WTC11 (cell line): ENCODE measurements around the gene OAF.
A peak's percentile ranks its signal among the peaks of the same experiment; 100 is the strongest.

Experiments
- ATF1 ChIP-seq: sonication (generic); formaldehyde crosslinking; IDR thresholded peaks from 2 replicates; pipeline ENCODE4 v1.8.1; 2023; ENCODE audit warnings: mild to moderate bottlenecking, moderate library complexity, missing genetic modification reagents
- CREM ChIP-seq: sonication (generic); formaldehyde crosslinking; IDR thresholded peaks from 2 replicates; pipeline ENCODE4 v1.8.1; 2022; ENCODE audit warnings: mild to moderate bottlenecking, missing genetic modification reagents, moderate library complexity
- ESRRA ChIP-seq: sonication (generic); formaldehyde crosslinking; IDR thresholded peaks from 2 replicates; pipeline ENCODE4 v1.8.1; 2022; ENCODE audit warnings: mild to moderate bottlenecking, missing genetic modification reagents, borderline replicate concordance
- NR2C2 ChIP-seq: sonication (generic); formaldehyde crosslinking; IDR thresholded peaks from 2 replicates; pipeline ENCODE4 v1.8.0; 2022; ENCODE audit warnings: mild to moderate bottlenecking, missing genetic modification reagents
- ZBTB21 ChIP-seq: sonication (generic); formaldehyde crosslinking; IDR thresholded peaks from 2 replicates; pipeline ENCODE4 v1.8.1; 2023; ENCODE audit warnings: mild to moderate bottlenecking, missing genetic modification reagents, borderline replicate concordance
- ZNF263 ChIP-seq: sonication (generic); formaldehyde crosslinking; IDR thresholded peaks from 2 replicates; pipeline ENCODE4 v1.8.1; 2022; ENCODE audit warnings: low read depth, mild to moderate bottlenecking, moderate library complexity, missing genetic modification reagents
- TF ChIP-seq, protein P1 (sequence below): sonication (generic); formaldehyde crosslinking; IDR thresholded peaks from 2 replicates; pipeline ENCODE4 v1.8.1; 2023; ENCODE audit warnings: mild to moderate bottlenecking, missing genetic modification reagents
- TF ChIP-seq, protein P2 (sequence below): fragments of 250-450 bp; sonication (Bioruptor Pico); IDR thresholded peaks from 2 replicates; pipeline ENCODE4 v1.8.0; 2021; ENCODE audit warnings: mild to moderate bottlenecking
- TF ChIP-seq, protein P3 (sequence below): sonication (generic); formaldehyde crosslinking; IDR thresholded peaks from 2 replicates; pipeline ENCODE4 v1.8.0; 2022; ENCODE audit warnings: mild to moderate bottlenecking, missing genetic modification reagents
- TF ChIP-seq, protein P4 (sequence below): sonication (generic); formaldehyde crosslinking; IDR thresholded peaks from 2 replicates; pipeline ENCODE4 v1.8.1; 2023; ENCODE audit warnings: mild to moderate bottlenecking, missing genetic modification reagents, borderline replicate concordance
- TF ChIP-seq, protein P5 (sequence below): fragments of 200-600 bp; IDR thresholded peaks from 2 replicates; pipeline ENCODE4 v1.8.0; 2022; ENCODE audit warnings: antibody characterized with exemption
- TF ChIP-seq, protein P6 (sequence below): sonication (generic); formaldehyde crosslinking; IDR thresholded peaks from 2 replicates; pipeline ENCODE4 v1.8.1; 2022; ENCODE audit warnings: low read depth, mild to moderate bottlenecking, moderate library complexity, missing genetic modification reagents, borderline replicate concordance
- TF ChIP-seq, protein P7 (sequence below): sonication (generic); formaldehyde crosslinking; IDR thresholded peaks from 2 replicates; pipeline ENCODE4 v1.8.1; 2023; ENCODE audit warnings: mild to moderate bottlenecking, missing genetic modification reagents, moderate library complexity
- TF ChIP-seq, protein P8 (sequence below): sonication (generic); formaldehyde crosslinking; IDR thresholded peaks from 2 replicates; pipeline ENCODE4 v1.8.1; 2023; ENCODE audit warnings: mild to moderate bottlenecking, missing genetic modification reagents

DNA sequence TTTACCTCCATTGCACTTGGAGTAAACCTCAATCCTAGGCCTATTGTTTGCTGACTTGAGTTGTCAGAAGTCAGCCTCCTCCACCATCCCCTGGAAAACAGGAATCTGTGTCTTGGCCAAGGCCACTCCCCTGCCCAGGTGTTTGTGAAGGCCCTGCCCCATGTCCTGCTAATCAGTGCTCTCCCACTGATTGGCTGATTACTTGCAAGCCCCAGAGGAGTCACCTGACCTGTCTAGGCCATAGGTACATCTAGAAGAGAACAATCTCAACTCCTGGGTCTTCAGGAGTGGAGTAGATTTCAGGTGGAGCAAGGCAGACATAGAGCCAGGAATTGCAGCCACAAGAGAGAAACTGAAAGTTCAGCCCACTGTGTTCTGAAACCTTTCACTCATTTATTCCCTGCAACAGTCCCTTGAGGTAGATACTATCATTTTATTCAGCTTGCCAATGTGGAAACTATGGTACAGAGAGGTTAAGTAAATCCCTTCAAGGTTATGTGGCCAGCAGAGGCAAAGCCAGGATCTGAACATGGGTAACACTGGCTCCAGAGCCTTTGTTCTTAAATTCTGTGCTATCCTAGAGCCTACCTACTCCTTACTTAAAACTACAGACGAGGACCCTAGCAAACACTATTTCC, 10.4 kb downstream of the OAF start:
- TF ChIP-seq NR2C2 (no peak), ATF1 (CRISPR knock-in tag) (no peak), ESRRA (CRISPR knock-in tag) (no peak), ZNF263 (CRISPR knock-in tag) (no peak), CREM (no peak), ZBTB21 (no peak)
- TF ChIP-seq, protein P1, sequence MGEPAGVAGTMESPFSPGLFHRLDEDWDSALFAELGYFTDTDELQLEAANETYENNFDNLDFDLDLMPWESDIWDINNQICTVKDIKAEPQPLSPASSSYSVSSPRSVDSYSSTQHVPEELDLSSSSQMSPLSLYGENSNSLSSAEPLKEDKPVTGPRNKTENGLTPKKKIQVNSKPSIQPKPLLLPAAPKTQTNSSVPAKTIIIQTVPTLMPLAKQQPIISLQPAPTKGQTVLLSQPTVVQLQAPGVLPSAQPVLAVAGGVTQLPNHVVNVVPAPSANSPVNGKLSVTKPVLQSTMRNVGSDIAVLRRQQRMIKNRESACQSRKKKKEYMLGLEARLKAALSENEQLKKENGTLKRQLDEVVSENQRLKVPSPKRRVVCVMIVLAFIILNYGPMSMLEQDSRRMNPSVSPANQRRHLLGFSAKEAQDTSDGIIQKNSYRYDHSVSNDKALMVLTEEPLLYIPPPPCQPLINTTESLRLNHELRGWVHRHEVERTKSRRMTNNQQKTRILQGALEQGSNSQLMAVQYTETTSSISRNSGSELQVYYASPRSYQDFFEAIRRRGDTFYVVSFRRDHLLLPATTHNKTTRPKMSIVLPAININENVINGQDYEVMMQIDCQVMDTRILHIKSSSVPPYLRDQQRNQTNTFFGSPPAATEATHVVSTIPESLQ = no peak
- TF ChIP-seq, protein P2, sequence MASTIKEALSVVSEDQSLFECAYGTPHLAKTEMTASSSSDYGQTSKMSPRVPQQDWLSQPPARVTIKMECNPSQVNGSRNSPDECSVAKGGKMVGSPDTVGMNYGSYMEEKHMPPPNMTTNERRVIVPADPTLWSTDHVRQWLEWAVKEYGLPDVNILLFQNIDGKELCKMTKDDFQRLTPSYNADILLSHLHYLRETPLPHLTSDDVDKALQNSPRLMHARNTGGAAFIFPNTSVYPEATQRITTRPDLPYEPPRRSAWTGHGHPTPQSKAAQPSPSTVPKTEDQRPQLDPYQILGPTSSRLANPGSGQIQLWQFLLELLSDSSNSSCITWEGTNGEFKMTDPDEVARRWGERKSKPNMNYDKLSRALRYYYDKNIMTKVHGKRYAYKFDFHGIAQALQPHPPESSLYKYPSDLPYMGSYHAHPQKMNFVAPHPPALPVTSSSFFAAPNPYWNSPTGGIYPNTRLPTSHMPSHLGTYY (CRISPR knock-in tag) = no peak
- TF ChIP-seq, protein P3, sequence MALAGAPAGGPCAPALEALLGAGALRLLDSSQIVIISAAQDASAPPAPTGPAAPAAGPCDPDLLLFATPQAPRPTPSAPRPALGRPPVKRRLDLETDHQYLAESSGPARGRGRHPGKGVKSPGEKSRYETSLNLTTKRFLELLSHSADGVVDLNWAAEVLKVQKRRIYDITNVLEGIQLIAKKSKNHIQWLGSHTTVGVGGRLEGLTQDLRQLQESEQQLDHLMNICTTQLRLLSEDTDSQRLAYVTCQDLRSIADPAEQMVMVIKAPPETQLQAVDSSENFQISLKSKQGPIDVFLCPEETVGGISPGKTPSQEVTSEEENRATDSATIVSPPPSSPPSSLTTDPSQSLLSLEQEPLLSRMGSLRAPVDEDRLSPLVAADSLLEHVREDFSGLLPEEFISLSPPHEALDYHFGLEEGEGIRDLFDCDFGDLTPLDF (CRISPR knock-in tag) = no peak
- TF ChIP-seq, protein P4, sequence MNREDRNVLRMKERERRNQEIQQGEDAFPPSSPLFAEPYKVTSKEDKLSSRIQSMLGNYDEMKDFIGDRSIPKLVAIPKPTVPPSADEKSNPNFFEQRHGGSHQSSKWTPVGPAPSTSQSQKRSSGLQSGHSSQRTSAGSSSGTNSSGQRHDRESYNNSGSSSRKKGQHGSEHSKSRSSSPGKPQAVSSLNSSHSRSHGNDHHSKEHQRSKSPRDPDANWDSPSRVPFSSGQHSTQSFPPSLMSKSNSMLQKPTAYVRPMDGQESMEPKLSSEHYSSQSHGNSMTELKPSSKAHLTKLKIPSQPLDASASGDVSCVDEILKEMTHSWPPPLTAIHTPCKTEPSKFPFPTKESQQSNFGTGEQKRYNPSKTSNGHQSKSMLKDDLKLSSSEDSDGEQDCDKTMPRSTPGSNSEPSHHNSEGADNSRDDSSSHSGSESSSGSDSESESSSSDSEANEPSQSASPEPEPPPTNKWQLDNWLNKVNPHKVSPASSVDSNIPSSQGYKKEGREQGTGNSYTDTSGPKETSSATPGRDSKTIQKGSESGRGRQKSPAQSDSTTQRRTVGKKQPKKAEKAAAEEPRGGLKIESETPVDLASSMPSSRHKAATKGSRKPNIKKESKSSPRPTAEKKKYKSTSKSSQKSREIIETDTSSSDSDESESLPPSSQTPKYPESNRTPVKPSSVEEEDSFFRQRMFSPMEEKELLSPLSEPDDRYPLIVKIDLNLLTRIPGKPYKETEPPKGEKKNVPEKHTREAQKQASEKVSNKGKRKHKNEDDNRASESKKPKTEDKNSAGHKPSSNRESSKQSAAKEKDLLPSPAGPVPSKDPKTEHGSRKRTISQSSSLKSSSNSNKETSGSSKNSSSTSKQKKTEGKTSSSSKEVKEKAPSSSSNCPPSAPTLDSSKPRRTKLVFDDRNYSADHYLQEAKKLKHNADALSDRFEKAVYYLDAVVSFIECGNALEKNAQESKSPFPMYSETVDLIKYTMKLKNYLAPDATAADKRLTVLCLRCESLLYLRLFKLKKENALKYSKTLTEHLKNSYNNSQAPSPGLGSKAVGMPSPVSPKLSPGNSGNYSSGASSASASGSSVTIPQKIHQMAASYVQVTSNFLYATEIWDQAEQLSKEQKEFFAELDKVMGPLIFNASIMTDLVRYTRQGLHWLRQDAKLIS (CRISPR knock-in tag) = no peak
- TF ChIP-seq, protein P5, sequence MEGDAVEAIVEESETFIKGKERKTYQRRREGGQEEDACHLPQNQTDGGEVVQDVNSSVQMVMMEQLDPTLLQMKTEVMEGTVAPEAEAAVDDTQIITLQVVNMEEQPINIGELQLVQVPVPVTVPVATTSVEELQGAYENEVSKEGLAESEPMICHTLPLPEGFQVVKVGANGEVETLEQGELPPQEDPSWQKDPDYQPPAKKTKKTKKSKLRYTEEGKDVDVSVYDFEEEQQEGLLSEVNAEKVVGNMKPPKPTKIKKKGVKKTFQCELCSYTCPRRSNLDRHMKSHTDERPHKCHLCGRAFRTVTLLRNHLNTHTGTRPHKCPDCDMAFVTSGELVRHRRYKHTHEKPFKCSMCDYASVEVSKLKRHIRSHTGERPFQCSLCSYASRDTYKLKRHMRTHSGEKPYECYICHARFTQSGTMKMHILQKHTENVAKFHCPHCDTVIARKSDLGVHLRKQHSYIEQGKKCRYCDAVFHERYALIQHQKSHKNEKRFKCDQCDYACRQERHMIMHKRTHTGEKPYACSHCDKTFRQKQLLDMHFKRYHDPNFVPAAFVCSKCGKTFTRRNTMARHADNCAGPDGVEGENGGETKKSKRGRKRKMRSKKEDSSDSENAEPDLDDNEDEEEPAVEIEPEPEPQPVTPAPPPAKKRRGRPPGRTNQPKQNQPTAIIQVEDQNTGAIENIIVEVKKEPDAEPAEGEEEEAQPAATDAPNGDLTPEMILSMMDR = no peak
- TF ChIP-seq, protein P6, sequence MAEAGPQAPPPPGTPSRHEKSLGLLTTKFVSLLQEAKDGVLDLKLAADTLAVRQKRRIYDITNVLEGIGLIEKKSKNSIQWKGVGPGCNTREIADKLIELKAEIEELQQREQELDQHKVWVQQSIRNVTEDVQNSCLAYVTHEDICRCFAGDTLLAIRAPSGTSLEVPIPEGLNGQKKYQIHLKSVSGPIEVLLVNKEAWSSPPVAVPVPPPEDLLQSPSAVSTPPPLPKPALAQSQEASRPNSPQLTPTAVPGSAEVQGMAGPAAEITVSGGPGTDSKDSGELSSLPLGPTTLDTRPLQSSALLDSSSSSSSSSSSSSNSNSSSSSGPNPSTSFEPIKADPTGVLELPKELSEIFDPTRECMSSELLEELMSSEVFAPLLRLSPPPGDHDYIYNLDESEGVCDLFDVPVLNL = no peak
- TF ChIP-seq, protein P7, sequence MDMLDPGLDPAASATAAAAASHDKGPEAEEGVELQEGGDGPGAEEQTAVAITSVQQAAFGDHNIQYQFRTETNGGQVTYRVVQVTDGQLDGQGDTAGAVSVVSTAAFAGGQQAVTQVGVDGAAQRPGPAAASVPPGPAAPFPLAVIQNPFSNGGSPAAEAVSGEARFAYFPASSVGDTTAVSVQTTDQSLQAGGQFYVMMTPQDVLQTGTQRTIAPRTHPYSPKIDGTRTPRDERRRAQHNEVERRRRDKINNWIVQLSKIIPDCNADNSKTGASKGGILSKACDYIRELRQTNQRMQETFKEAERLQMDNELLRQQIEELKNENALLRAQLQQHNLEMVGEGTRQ (CRISPR knock-in tag) = 0 out of 2 replicates have a peak, but pooled peaks have one; percentile 39
- TF ChIP-seq, protein P8, sequence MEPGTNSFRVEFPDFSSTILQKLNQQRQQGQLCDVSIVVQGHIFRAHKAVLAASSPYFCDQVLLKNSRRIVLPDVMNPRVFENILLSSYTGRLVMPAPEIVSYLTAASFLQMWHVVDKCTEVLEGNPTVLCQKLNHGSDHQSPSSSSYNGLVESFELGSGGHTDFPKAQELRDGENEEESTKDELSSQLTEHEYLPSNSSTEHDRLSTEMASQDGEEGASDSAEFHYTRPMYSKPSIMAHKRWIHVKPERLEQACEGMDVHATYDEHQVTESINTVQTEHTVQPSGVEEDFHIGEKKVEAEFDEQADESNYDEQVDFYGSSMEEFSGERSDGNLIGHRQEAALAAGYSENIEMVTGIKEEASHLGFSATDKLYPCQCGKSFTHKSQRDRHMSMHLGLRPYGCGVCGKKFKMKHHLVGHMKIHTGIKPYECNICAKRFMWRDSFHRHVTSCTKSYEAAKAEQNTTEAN (CRISPR knock-in tag) = no peak
